SKM-1 treated with dmso at 0.1 percent for 144 hours (cell line): ENCODE data around the gene PPIL6.

Experiments used
- DNase-seq: peaks from one replicate; lab custom pipeline; 2025; ENCODE audit not compliant: unreplicated experiment; lab: John Stamatoyannopoulos, UW

PPIL6 gene

GRCh38 chr6:109406196-109406595, 34.2 kb downstream of the PPIL6 start:
- peak; percentile 37 for DNase-seq

GRCh38 chr6:109397020-109397419, 43.4 kb downstream of the PPIL6 start:
- DNase-seq = peak; percentile 19

GRCh38 chr6:109396046-109396718, 44.2 kb downstream of the PPIL6 start:
- no peak for DNase-seq

- no peak for DNase-seq
Observed at GRCh38 chr6:109393886-109394281, 46.5 kb downstream of the PPIL6 start.

GRCh38 chr6:109393157-109393885, 47.1 kb downstream of the PPIL6 start:
- DNase-seq = no peak

GRCh38 chr6:109389650-109390274, 50.7 kb downstream of the PPIL6 start:
- DNase-seq = no peak

GRCh38 chr6:109388265-109388664, 52.2 kb downstream of the PPIL6 start:
- no peak for DNase-seq

- DNase-seq = no peak
Observed at GRCh38 chr6:109383438-109383940, 56.9 kb downstream of the PPIL6 start.

- peak; percentile 97 for DNase-seq
Observed at GRCh38 chr6:109382576-109383437, 57.6 kb downstream of the PPIL6 start.

GRCh38 chr6:109381747-109382575, 58.5 kb downstream of the PPIL6 start, which contains the start of gene CD164:
Gene CD164, minus strand, starts transcription at chr6:109382467. Its CDS starts 89 bp downstream, at chr6:109382378.
- DNase-seq = peak; percentile 91

GRCh38 chr6:109381061-109381746, 59.2 kb downstream of the PPIL6 start:
- DNase-seq = peak; percentile 50

- no peak for DNase-seq
Observed at GRCh38 chr6:109379711-109380110, 60.7 kb downstream of the PPIL6 start.

GRCh38 chr6:109377717-109378116, 62.7 kb downstream of the PPIL6 start:
- DNase-seq = no peak

GRCh38 chr6:109374326-109374892, 66.0 kb downstream of the PPIL6 start:
- DNase-seq = no peak

GRCh38 chr6:109373762-109374161, 66.7 kb downstream of the PPIL6 start:
- no peak for DNase-seq

GRCh38 chr6:109373331-109373730, 67.1 kb downstream of the PPIL6 start:
- DNase-seq = no peak

- no peak for DNase-seq
Observed at GRCh38 chr6:109372130-109372529, 68.3 kb downstream of the PPIL6 start.

GRCh38 chr6:109370792-109371191, 69.6 kb downstream of the PPIL6 start:
- no peak for DNase-seq

GRCh38 chr6:109370336-109370735, 70.1 kb downstream of the PPIL6 start:
- DNase-seq = no peak
